SU-DHL-6 (cell line): ENCODE measurements around the gene PDE12.

Source experiments
- H2AFZ ChIP-seq: fragments of 200-600 bp; sonication (generic); 2 replicates; pipeline ENCODE4 v1.6.1; 2014; ENCODE audit warnings: low read depth, mild to moderate bottlenecking, moderate library complexity, mixed read lengths, antibody characterized with exemption, low read length; ENCODE audit not compliant: severe bottlenecking
- H3F3A ChIP-seq: fragments of 200-600 bp; shearing (Covaris generic); 2 replicates; pipeline ENCODE4 v1.6.0; 2016; ENCODE audit warnings: antibody characterized with exemption, mild to moderate bottlenecking; ENCODE audit not compliant: insufficient read depth
- H3K27ac ChIP-seq: fragments of 200-600 bp; sonication (generic); 2 replicates; pipeline ENCODE4 v1.5.1; 2016; ENCODE audit warnings: low read depth, mild to moderate bottlenecking, low read length, moderate library complexity, mixed read lengths
- H3K27me3 ChIP-seq: fragments of 200-600 bp; sonication (generic), shearing (Covaris generic); 2 replicates; pipeline ENCODE4 v1.6.0; 2014; ENCODE audit warnings: mild to moderate bottlenecking, low read length
- H3K36me3 ChIP-seq: fragments of 200-600 bp; sonication (generic); 2 replicates; pipeline ENCODE4 v1.6.1; 2014; ENCODE audit warnings: mild to moderate bottlenecking, low read length, mixed read lengths
- H3K4me2 ChIP-seq: fragments of 300-600, 200-600 bp; shearing (Covaris generic), sonication (generic); 2 replicates; pipeline ENCODE4 v1.6.0; 2014; ENCODE audit warnings: low read length, low read depth, mild to moderate bottlenecking; ENCODE audit not compliant: poor library complexity, severe bottlenecking
- H3K4me3 ChIP-seq: fragments of 200-600 bp; sonication (generic); 2 replicates; pipeline ENCODE4 v1.5.1; 2014; ENCODE audit warnings: antibody characterized with exemption, low read length, mild to moderate bottlenecking, mixed read lengths; ENCODE audit not compliant: insufficient read depth, poor library complexity, severe bottlenecking
- H3K79me2 ChIP-seq: fragments of 200-600 bp; sonication (generic); 2 replicates; pipeline ENCODE4 v1.6.1; 2014; ENCODE audit warnings: mild to moderate bottlenecking, low read length, moderate library complexity; ENCODE audit not compliant: insufficient read depth
- H3K9ac ChIP-seq: fragments of 200-600 bp; sonication (generic); 2 replicates; pipeline ENCODE4 v1.7.0; 2014; ENCODE audit warnings: mild to moderate bottlenecking, low read length
- H3K9me2 ChIP-seq: fragments of 200-600 bp; sonication (generic); replicated peaks from 2 replicates; pipeline ENCODE4 v1.6.1; 2014; ENCODE audit warnings: low read length; ENCODE audit not compliant: insufficient read depth
- H3K9me3 ChIP-seq: fragments of 200-600 bp; sonication (generic); 2 replicates; pipeline ENCODE4 v1.6.1; 2014; ENCODE audit warnings: low read length, mixed read lengths; ENCODE audit not compliant: insufficient read depth
- H4K20me1 ChIP-seq: fragments of 200-600 bp; sonication (generic); 2 replicates; pipeline ENCODE4 v1.6.1; 2014; ENCODE audit warnings: low read depth, mild to moderate bottlenecking, antibody characterized with exemption, low read length, moderate library complexity, mixed read lengths
- CTCF ChIP-seq: fragments of 200-600 bp; sonication (generic); IDR thresholded peaks from one replicate; pipeline ENCODE4 v1.5.1; 2017; ENCODE audit warnings: antibody characterized with exemption, mild to moderate bottlenecking, low read length, moderate library complexity; ENCODE audit not compliant: insufficient read depth, poor library complexity, severe bottlenecking
- EZH2phosphoT487 ChIP-seq: fragments of 200-600 bp; sonication (generic), shearing (Covaris generic); conservative IDR thresholded peaks from 2 replicates; pipeline ENCODE4 v1.6.1; 2018; ENCODE audit warnings: mild to moderate bottlenecking, antibody characterized with exemption, low read length, moderate library complexity, mixed read lengths

Gene PDE12

GRCh38 chr3:57592306-57592705, 36.2 kb downstream of the PDE12 start:
- Histone ChIP-seq H3K4me3 (no peak overlapping the region), H3K27ac (no peak overlapping the region), H2AFZ (no peak overlapping the region), H3K9ac (no peak overlapping the region), H3K9me2 (no peaks in the 10 kb centered on the region), H3K36me3 (peaks cover 4% of the 10 kb centered on the region; the same call in 1 of the 2 replicates), H3F3A (peaks cover 11% of the 10 kb centered on the region), H3K9me3 (no peaks in the 10 kb centered on the region), H4K20me1 (no peaks in the 10 kb centered on the region; the same call in 1 of the 2 replicates), H3K27me3 (no peaks in the 10 kb centered on the region), H3K79me2 (peaks cover 93% of the 10 kb centered on the region), H3K4me2 (no peak overlapping the region)
- no peak for TF ChIP-seq CTCF
- TF ChIP-seq EZH2phosphoT487, result no peak

GRCh38 chr3:57594144-57594543, 38.1 kb downstream of the PDE12 start:
- Histone ChIP-seq H3F3A (peaks cover 24% of the 10 kb centered on the region), H3K4me3 (no peak overlapping the region), H3K4me2 (peak overlapping the region; percentile 98), H3K27ac (no peak overlapping the region), H3K79me2 (peaks cover 89% of the 10 kb centered on the region), H3K9me2 (no peaks in the 10 kb centered on the region), H2AFZ (no peak overlapping the region), H3K9ac (no peak overlapping the region), H4K20me1 (no peaks in the 10 kb centered on the region), H3K27me3 (no peaks in the 10 kb centered on the region), H3K36me3 (0 out of 2 replicates have a peak, but pooled peaks cover 3% of the 10 kb centered on the region), H3K9me3 (no peaks in the 10 kb centered on the region)
- TF ChIP-seq CTCF (no peak), EZH2phosphoT487 (no peak)

GRCh38 chr3:57594576-57594975, 38.5 kb downstream of the PDE12 start:
- no peak overlapping the region for H2AFZ ChIP-seq
- H3K79me2 ChIP-seq, result peaks cover 85% of the 10 kb centered on the region
- H3K27ac ChIP-seq, result no peak overlapping the region
- H4K20me1 ChIP-seq, result no peaks in the 10 kb centered on the region
- no peaks in the 10 kb centered on the region for H3K9me3 ChIP-seq
- 0 out of 2 replicates have a peak, but pooled peaks cover 3% of the 10 kb centered on the region for H3K36me3 ChIP-seq
- H3K27me3 ChIP-seq, result no peaks in the 10 kb centered on the region
- peak overlapping the region; percentile 98 for H3K4me2 ChIP-seq
- peaks cover 28% of the 10 kb centered on the region for H3F3A ChIP-seq
- H3K9me2 ChIP-seq, result no peaks in the 10 kb centered on the region
- TF ChIP-seq CTCF (no peak), EZH2phosphoT487 (no peak)
- peak overlapping the region; percentile 94; the same call in 1 of the 2 replicates for H3K9ac ChIP-seq
- H3K4me3 ChIP-seq, result no peak overlapping the region
